Measurements from ENCODE around the gene MTA3. TPM values are rescaled to one million over a fixed set of nuclear protein-coding genes. Genes with fewer than 3 reads are reported as not detected.

The MTA3 gene
- polyA plus RNA-seq, 10 donors = 22.4 to 38.1 (median 29.6) TPM

- DNase-seq = no peak
Measured at GRCh38 chr2:42659609-42660008, 91.2 kb downstream of the MTA3 start.

GRCh38 chr2:42663106-42663780 is 94.8 kb downstream of the MTA3 start:
- peak; percentile 58 to 84 (median 75) for DNase-seq

GRCh38 chr2:42663828-42664227 is 95.4 kb downstream of the MTA3 start:
- DNase-seq = no peak

GRCh38 chr2:42673989-42674579 is 105.7 kb downstream of the MTA3 start:
- no peak for DNase-seq

GRCh38 chr2:42675815-42676214 is 107.4 kb downstream of the MTA3 start:
- DNase-seq = no peak

- no peak for DNase-seq
Measured at GRCh38 chr2:42685303-42685702, 116.9 kb downstream of the MTA3 start.

- DNase-seq = no peak
Measured at GRCh38 chr2:42693013-42693615, 124.7 kb downstream of the MTA3 start.

GRCh38 chr2:42693688-42694479 is 125.5 kb downstream of the MTA3 start:
- no peak for DNase-seq

- DNase-seq = peak in 1 of 3 donors; percentile 26
Measured at GRCh38 chr2:42696987-42697386, 128.6 kb downstream of the MTA3 start.

DNA sequence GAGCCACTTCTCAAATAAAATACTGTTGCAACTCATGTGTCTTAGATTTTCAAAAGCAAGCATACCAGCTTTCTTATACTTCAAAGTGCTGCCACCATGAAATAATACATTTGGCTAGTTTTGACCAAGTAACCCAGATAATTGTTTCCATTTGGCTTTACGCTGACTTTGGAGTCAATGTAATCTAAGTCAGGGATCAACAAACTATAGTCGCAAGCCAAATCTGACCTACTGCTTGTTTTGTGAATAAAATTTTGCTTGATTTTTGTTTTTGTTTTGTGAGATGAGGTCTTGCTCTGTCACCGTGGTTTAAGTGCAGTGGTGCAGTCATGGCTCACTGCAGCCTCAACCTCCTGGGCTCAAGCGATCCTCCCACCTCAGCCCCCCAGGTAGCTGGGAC is 130.5 kb downstream of the MTA3 start:
- no peak for DNase-seq

- DNase-seq = no peak
Measured at GRCh38 chr2:42706836-42707235, 138.4 kb downstream of the MTA3 start.

DNA sequence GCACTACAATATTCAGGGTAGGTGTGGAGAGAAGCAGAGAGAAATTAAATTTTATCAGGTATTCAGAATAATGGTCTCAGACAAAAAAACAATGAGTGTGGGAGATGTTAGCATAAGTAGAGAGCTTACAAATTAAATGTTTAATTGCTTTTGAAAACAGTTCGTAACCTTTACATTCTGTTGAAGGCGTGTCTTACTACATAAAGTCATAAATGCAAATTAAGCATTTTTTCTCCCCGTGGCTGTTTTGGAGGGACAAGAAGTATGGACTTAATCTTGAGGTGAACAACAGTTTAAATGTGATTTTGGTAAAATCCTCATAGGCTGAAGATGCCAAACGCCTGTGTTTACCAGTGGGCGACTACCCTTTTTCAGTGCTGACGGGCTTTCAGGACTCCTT is 139.7 kb downstream of the MTA3 start:
- DNase-seq = no peak

DNA sequence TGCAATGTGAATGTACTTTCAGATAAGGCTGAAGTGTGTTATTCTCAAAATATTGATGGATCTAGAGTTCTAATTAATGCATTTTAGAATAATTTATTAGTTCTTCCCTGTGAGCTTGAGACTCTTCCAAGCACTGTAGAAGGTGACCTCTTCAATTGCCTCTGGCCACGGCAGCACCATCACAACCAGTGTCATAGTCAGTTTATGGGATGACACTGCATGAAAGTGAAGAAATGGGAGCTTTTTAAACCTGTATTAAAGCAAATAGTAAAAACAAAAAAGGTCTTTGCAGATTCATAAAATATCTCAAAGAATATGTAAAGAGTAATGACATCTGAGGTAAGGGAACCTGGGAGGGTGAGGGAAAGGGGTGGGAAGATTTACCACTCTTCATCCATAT is 143.5 kb downstream of the MTA3 start:
- DNase-seq = no peak

GRCh38 chr2:42712934-42713333 is 144.5 kb downstream of the MTA3 start:
- no peak for DNase-seq

DNA sequence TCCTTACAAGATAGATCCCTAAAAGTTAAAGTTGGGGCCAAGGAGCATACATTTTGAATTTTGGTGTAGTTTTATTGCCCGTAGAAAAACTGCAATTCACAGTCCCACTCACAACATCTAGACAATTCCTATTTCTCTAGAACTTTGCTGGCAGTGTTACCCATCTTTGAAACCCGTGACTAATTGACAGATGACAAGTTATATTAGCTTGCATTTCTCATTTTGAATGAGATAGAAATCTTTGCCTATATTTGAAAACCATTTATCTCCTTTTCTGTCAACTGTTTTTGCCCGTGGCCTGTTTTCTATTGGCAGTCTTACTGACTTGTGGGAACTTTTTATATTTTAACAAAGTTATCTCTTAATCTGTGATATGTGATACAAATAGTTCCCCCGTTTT is 145.5 kb downstream of the MTA3 start:
- DNase-seq = no peak

DNA sequence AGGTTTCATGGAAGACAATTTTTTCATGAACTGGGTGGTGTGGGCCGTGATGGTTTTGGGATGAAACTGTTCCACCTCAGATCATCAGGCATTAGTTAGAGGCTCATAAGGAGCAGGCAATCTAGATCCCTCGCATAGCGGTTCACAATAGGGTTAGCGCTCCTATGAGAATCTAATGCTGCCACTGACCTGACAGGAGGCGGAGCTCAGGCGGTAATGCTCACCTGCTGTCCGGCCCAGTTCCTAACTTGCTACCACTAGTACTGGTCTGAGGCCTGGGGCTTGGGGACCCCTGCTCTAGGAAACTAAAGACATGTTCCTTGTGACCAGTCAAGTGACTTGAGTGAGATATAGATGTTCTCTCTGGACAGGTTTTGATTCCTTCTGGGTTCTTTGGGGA is 146.3 kb downstream of the MTA3 start:
- DNase-seq = no peak

DNA sequence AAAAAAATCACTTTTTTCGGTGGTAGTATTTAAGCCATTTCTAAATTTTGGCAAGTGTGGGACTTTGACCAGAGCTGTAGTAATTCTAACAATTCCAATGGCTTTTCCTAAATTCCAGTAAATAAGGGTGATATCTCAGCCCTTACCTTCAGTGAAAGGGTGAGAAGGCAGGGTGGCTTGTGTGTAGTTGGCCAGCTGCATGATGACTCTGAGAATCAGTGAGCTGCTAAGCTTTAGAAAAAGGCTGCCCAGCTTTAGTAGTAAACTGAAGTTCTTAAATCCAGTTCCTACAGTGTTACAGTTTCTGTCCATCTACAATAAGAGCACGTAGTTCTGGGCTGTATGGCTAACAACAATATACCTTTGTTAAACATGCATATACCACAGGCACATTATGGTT is 153.5 kb downstream of the MTA3 start:
- no peak for DNase-seq

DNA sequence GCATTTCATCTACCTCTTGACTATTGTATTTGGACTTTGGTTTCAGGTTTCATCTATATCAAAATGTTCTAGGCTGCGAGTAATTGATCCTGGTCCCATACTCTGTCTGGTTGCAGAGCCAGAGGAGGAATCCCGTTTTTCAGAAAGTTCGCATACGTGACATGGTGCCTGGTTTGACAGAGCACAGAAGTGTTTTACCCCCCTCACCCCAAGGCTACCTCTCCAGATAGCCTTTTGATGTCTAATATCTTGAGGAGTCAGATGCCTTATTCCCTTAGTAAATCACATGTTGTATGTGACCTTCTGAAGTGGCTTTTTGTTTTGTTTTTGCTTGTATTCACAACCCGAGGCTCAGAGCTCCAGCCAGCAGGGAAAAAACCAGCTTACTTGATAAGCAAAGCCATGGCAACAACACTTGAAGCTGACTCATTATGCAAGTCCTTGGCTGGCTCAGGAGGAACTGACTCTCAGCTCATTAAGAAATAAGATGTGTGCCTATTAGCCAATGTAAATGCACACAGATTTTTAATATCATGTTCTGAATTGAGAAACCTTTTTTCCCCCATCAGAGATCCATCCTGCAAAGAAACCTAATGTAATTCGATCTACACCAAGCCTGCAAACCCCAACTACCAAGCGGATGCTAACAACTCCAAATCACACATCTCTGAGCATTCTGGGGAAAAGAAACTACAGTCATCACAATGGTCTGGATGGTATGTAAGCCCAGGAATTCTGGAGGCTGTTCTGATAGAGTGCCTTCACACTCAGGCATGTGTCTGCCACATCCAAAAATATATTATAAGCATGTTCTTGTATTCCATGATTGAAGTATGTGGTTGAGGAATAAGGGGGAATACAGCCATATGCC is 154.1 kb downstream of the MTA3 start:
- DNase-seq = peak; percentile 20 to 44 (median 38)

DNA sequence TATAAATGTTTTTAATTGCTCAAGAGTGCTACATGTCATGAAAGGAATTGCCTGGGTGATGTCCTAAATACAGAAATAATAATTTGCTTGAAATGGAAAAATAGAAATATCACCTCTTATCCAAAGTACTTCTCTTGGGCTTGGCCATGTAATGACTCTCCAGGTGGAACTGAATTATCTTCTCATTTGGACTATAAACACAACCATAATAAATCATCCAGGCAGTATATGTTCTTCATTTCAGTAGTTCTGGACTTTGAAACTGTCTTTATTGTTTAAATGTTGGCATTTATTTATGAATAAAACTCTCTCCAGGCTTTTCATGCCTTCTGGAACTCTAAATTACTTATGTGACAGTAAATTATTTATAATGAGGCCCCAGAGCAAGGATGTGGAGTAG is 155.0 kb downstream of the MTA3 start:
- no peak for DNase-seq

GRCh38 chr2:42724886-42725285 is 156.5 kb downstream of the MTA3 start:
- DNase-seq = no peak

GRCh38 chr2:42725657-42726056 is 157.2 kb downstream of the MTA3 start:
- DNase-seq = no peak

GRCh38 chr2:42726680-42727079 is 158.2 kb downstream of the MTA3 start:
- no peak for DNase-seq

All from muscle of back (tissue), 11 donors.